ENCODE results near the gene DNER. TPM values are rescaled to one million over a fixed set of nuclear protein-coding genes. Genes with fewer than 3 reads are reported as not detected.

DNER gene
- total RNA-seq, 4 donors from 2014 or later, result 0.41 to 2.6 (median 1.2) TPM

DNA sequence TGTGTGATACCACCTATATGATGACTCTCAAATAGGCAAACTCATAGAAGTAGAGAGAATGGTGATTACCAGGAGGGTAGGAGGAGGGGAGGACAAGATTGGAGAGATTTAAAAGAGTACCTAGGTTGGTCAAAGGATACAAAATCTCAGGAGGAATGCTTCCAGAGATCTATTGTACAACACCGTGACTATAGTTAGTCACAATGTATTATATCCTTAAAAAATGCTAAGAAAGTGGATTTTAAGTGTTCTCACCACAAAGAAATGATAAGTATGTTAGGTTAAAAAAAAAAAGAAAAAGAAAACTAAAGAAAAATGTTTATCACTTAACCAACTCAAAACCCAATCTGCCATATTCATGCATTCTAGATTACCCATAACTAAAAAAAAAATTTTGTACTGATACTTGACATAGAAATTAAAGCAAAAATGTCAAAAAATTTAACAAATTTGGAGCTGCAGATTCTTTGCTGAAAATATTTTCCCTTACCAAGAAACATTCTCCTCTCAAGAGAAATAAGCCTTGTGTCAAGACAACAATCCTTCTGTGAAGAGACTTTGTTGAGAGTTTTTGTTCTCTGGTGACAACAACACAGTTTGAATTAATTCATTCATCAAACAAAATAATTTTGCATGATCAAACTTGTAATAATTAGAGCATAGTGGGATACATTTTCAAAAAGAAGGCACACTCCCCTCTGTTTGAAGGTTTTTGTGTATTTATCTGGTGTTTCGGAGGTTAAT lies 213.1 kb downstream of the DNER start:
- Histone ChIP-seq H3K27me3 (no peaks in the 10 kb centered on the region), H3K4me3 (no peak overlapping the region), H3K27ac (no peak overlapping the region), H3K36me3 (no peaks in the 10 kb centered on the region), H3K4me1 (no peaks in the 10 kb centered on the region), H3K9me3 (no peaks in the 10 kb centered on the region)
- intact Hi-C loops (cut with DNase I; ENCODE audit: low total_unique reads) (no loop called here), in situ Hi-C loops (cut with MboI; ENCODE audit: low sequenced_read_pairs in 4 of 4) (no loop called here)
- DNase-seq (no peak), ATAC-seq (no peak)
- no peak for TF ChIP-seq POLR2A (IDR thresholded peaks at IDR 0.05)
- TF ChIP-seq, protein P1, sequence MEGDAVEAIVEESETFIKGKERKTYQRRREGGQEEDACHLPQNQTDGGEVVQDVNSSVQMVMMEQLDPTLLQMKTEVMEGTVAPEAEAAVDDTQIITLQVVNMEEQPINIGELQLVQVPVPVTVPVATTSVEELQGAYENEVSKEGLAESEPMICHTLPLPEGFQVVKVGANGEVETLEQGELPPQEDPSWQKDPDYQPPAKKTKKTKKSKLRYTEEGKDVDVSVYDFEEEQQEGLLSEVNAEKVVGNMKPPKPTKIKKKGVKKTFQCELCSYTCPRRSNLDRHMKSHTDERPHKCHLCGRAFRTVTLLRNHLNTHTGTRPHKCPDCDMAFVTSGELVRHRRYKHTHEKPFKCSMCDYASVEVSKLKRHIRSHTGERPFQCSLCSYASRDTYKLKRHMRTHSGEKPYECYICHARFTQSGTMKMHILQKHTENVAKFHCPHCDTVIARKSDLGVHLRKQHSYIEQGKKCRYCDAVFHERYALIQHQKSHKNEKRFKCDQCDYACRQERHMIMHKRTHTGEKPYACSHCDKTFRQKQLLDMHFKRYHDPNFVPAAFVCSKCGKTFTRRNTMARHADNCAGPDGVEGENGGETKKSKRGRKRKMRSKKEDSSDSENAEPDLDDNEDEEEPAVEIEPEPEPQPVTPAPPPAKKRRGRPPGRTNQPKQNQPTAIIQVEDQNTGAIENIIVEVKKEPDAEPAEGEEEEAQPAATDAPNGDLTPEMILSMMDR (IDR thresholded peaks at IDR 0.05 in 4 of 5, conservative IDR thresholded peaks at IDR 0.05 in 1 of 5), result no peak

DNA sequence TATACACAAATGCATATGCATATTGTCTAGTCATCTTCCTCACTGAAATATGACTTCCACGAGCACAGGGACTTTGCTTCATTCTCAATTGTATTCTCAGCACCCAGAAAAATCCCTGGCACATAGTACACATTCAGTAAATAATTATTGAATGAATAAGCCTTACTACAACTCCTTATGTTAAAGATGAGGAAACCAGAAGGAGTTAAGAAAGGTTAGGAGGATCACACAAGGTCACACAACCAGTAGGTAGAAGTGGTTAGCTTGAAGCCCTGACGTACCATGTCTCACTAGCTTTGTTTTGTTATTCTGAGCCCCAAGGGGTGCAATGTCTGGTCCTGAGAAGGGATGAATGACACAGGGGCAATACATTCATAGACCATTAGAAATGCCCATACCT lies 222.3 kb downstream of the DNER start:
- DNase-seq (no peak), ATAC-seq (no peak)
- intact Hi-C loops (cut with DNase I; ENCODE audit: low total_unique reads) (no loop called here), in situ Hi-C loops (cut with MboI; ENCODE audit: low sequenced_read_pairs in 4 of 4) (no loop called here)
- H3K27ac ChIP-seq, result no peak overlapping the region
- no peaks in the 10 kb centered on the region for H3K27me3 ChIP-seq
- TF ChIP-seq POLR2A (IDR thresholded peaks at IDR 0.05), result no peak
- TF ChIP-seq, protein P1 (IDR thresholded peaks at IDR 0.05 in 4 of 5, conservative IDR thresholded peaks at IDR 0.05 in 1 of 5), result no peak
- no peaks in the 10 kb centered on the region for H3K36me3 ChIP-seq
- no peak overlapping the region for H3K4me3 ChIP-seq
- no peaks in the 10 kb centered on the region for H3K9me3 ChIP-seq
- no peaks in the 10 kb centered on the region for H3K4me1 ChIP-seq

DNA sequence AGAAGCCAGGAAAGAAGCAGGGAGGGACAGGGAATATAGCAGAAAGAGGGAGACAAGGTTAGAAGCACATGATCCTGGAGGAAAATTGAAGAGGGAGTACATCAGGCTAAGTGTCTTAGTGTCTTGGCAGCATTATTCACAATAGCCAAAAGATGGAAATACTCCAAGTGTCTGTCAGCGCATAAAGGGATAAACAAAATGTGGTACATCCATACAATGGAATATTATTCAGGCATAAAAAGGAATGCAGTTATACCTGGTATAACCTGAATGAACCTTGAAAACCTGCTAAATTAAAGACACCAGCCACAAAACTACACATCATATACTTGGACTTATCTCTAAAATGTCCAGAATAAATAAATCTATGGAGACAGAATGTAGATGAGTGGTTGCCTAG lies 224.2 kb downstream of the DNER start:
- in situ Hi-C loops (cut with MboI; ENCODE audit: low sequenced_read_pairs in 4 of 4) (no loop called here), intact Hi-C loops (cut with DNase I; ENCODE audit: low total_unique reads) (no loop called here)
- ATAC-seq, result no peak
- H3K27ac ChIP-seq, result no peak overlapping the region
- H3K27me3 ChIP-seq, result no peaks in the 10 kb centered on the region
- no peak overlapping the region for H3K4me3 ChIP-seq
- DNase-seq, result no peak
- H3K9me3 ChIP-seq, result no peaks in the 10 kb centered on the region
- H3K4me1 ChIP-seq, result no peaks in the 10 kb centered on the region
- no peaks in the 10 kb centered on the region for H3K36me3 ChIP-seq
- no peak for TF ChIP-seq POLR2A (IDR thresholded peaks at IDR 0.05)
- TF ChIP-seq, protein P1 (IDR thresholded peaks at IDR 0.05 in 4 of 5, conservative IDR thresholded peaks at IDR 0.05 in 1 of 5), result no peak

DNA sequence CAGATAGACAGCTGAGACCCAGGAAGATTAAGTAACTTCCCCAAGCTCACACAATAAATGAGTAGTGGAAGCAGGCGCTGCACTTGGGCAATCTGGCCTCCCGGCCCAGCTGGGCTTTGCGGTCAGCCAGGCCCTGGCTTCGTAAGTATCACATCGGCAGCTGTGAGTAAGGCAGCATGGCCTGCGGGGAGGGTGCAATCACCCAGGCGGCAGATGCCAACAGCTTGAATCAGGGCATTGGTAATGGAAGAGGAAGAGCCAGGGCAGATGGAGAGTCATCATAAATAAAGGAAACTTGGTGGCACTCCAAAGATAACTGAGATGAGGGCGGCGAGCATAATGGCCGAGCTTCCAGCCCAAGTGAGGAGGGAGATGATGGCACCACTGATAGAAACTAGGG lies 225.3 kb downstream of the DNER start:
- H3K27ac ChIP-seq, result no peak overlapping the region
- ATAC-seq, result peak; percentile 39 to 58
- no peak for TF ChIP-seq POLR2A (IDR thresholded peaks at IDR 0.05)
- TF ChIP-seq, protein P1 (IDR thresholded peaks at IDR 0.05 in 4 of 5, conservative IDR thresholded peaks at IDR 0.05 in 1 of 5), result no peak

More for the DNA sequence above, 225.3 kb downstream of the DNER start:
- H3K27me3 ChIP-seq, result no peaks in the 10 kb centered on the region
- intact Hi-C loops (cut with DNase I; ENCODE audit: low total_unique reads) (loop anchor here (5.0 to 10.0 kb wide), 2 partner anchors 42 to 86 kb away; no protein-coding TSS in a partner anchor), in situ Hi-C loops (cut with MboI; ENCODE audit: low sequenced_read_pairs in 4 of 4) (no loop called here)
- no peak overlapping the region for H3K4me3 ChIP-seq
- no peaks in the 10 kb centered on the region for H3K9me3 ChIP-seq
- DNase-seq, result peak; percentile 15 to 62
- no peaks in the 10 kb centered on the region for H3K36me3 ChIP-seq
- H3K4me1 ChIP-seq, result no peaks in the 10 kb centered on the region

All from gastrocnemius medialis (tissue), 4 donors.